HCT116 (cell line): Measurements from ENCODE around the gene PNO1. TPM values are rescaled to one million over a fixed set of nuclear protein-coding genes. Genes with fewer than 3 reads are reported as not detected.

Experiments used
- ATAC-seq: fragments of 200-7000 bp; cut with Tn5 transposase; 2 replicates; pipeline ENCODE4 v1.9.1; 2020; ENCODE audit warnings: mild to moderate bottlenecking, moderate library complexity
- BruUV-seq: library from RNA; stranded (reverse); fragments of 400-500 nt; replicated peaks from 2 replicates; lab custom pipeline; 2021; lab: Mats Ljungman, UMichigan
- CTCF ChIA-PET: fragments of 300-600 bp; sonication (Branson Sonifier 250); formaldehyde crosslinking; loops from one replicate; lab custom pipeline; 2021; ENCODE audit warnings: antibody characterized with exemption; lab: Charles Lee
- POLR2A ChIA-PET: fragments of 300-600, 350-600 bp; sonication (Branson Sonifier 250); formaldehyde crosslinking; loops from one replicate; lab custom pipeline; 2021; ENCODE audit warnings: antibody characterized with exemption; lab: Charles Lee
- RAD21 ChIA-PET, 2 experiments: fragments of 300-600 bp; sonication (Branson Sonifier 250); formaldehyde crosslinking; loops; one replicate each; lab custom pipeline; 2023; ENCODE audit warnings: low total read pairs in 2 of 2; ENCODE audit not compliant: uncharacterized antibody in 2 of 2, unreplicated experiment in 2 of 2, low non-redundant PET in 1 of 2; lab: Charles Lee
- DNase-seq: peaks from one replicate; pipeline ENCODE4 v3.0.0-alpha.2; 2010; ENCODE audit warnings: low read depth, low spot score
- H2AFZ ChIP-seq: fragments of 200-600 bp; shearing (Covaris generic), sonication (generic); 2 replicates; pipeline ENCODE4 v1.6.1; 2017; ENCODE audit warnings: low read depth, mixed run types, mixed read lengths, antibody characterized with exemption, low read length; ENCODE audit not compliant: poor library complexity, severe bottlenecking
- H3K27ac ChIP-seq: 2 replicates; pipeline ENCODE4 v1.5.1; 2012; ENCODE audit warnings: low read depth, low read length
- H3K27me3 ChIP-seq: fragments of 200-600 bp; sonication (generic); 2 replicates; pipeline ENCODE4 v1.6.1; 2016; ENCODE audit warnings: mixed run types, low read length, mixed read lengths; ENCODE audit not compliant: insufficient read depth
- H3K36me3 ChIP-seq, 2 experiments: fragments of 200-500 bp in 1 of 2; fragments of 200-600 bp in 1 of 2; sonication (Bioruptor generic) in 1 of 2; sonication (generic) in 1 of 2; 2 replicates each; pipeline versions ENCODE4 v1.5.1 to v1.6.1; 2014 to 2016; ENCODE audit warnings: low read length in 2 of 2, inconsistent platforms in 1 of 2, mixed read lengths in 1 of 2, mixed run types in 1 of 2; ENCODE audit not compliant: insufficient read depth in 2 of 2, control insufficient read depth in 1 of 2
- H3K4me1 ChIP-seq, 2 experiments: fragments of 200-600 bp in 1 of 2; sonication (generic) in 1 of 2; 2 replicates each; pipeline versions ENCODE4 v1.5.1 to v1.6.1; 2012 to 2017; ENCODE audit warnings: low read length in 2 of 2, inconsistent platforms in 1 of 2, mild to moderate bottlenecking in 1 of 2, mixed read lengths in 1 of 2, mixed run types in 1 of 2, moderate library complexity in 1 of 2; ENCODE audit not compliant: insufficient read depth in 2 of 2, control insufficient read depth in 1 of 2
- H3K4me2 ChIP-seq: fragments of 200-600 bp; sonication (generic); 2 replicates; pipeline ENCODE4 v1.6.1; 2017; ENCODE audit warnings: mixed run types, low read length, mixed read lengths
- H3K4me3 ChIP-seq, 2 experiments: fragments of 200-600 bp in 1 of 2; sonication (generic) in 1 of 2; replicated peaks in 1 of 2; 2 replicates each; pipeline ENCODE4 v1.5.1; 2011 to 2016; ENCODE audit warnings: low read length in 2 of 2, control low read depth in 1 of 2, low read depth in 1 of 2, mild to moderate bottlenecking in 1 of 2, mixed read lengths in 1 of 2, mixed run types in 1 of 2
- H3K79me2 ChIP-seq: fragments of 200-600 bp; sonication (generic); 2 replicates; pipeline ENCODE4 v1.6.1; 2017; ENCODE audit warnings: mild to moderate bottlenecking, mixed run types, low read length, moderate library complexity, mixed read lengths; ENCODE audit not compliant: insufficient read depth
- H3K9ac ChIP-seq: fragments of 200-600 bp; sonication (generic); 2 replicates; pipeline ENCODE4 v1.6.1; 2016; ENCODE audit warnings: low read length, mixed read lengths
- H3K9me2 ChIP-seq: fragments of 200-600 bp; sonication (generic), shearing (Covaris generic); 2 replicates; pipeline ENCODE4 v1.6.1; 2017; ENCODE audit warnings: mixed run types, mild to moderate bottlenecking, moderate library complexity; ENCODE audit not compliant: insufficient read depth
- H3K9me3 ChIP-seq, 2 experiments: fragments of 200-500 bp in 1 of 2; fragments of 200-600 bp in 1 of 2; sonication (Bioruptor generic) in 1 of 2; sonication (generic) in 1 of 2; 2 replicates each; pipeline ENCODE4 v1.6.1; 2014 to 2017; ENCODE audit warnings: low read length in 2 of 2, mixed read lengths in 2 of 2, inconsistent platforms in 1 of 2, low read depth in 1 of 2, mild to moderate bottlenecking in 1 of 2, mixed run types in 1 of 2, moderate library complexity in 1 of 2; ENCODE audit not compliant: control insufficient read depth in 1 of 2, insufficient read depth in 1 of 2
- H4K20me1 ChIP-seq: fragments of 200-600 bp; sonication (generic), shearing (Covaris generic); 2 replicates; pipeline ENCODE4 v1.6.1; 2017; ENCODE audit warnings: mixed run types, mild to moderate bottlenecking, moderate library complexity; ENCODE audit not compliant: insufficient read depth
- EGR1 ChIP-seq: IDR thresholded peaks from 2 replicates; pipeline ENCODE4 v1.6.1; 2012; ENCODE audit warnings: low read depth
- ELF1 ChIP-seq: IDR thresholded peaks from 2 replicates; pipeline ENCODE4 v1.6.1; 2012; ENCODE audit warnings: low read depth, borderline replicate concordance
- REST ChIP-seq: IDR thresholded peaks from 2 replicates; pipeline ENCODE4 v1.6.1; 2012; ENCODE audit warnings: low read depth
- SIN3A ChIP-seq: IDR thresholded peaks from 2 replicates; pipeline ENCODE4 v1.6.1; 2012; ENCODE audit warnings: low read depth
- TCF7L2 ChIP-seq: IDR thresholded peaks from 2 replicates; pipeline ENCODE4 v1.7.0; 2011; ENCODE audit warnings: borderline replicate concordance, inconsistent platforms; ENCODE audit not compliant: insufficient read depth, insufficient read length; ENCODE audit errors: extremely low read depth
- YY1 ChIP-seq: IDR thresholded peaks from 2 replicates; pipeline ENCODE4 v1.6.1; 2011; ENCODE audit warnings: low read length, low read depth, moderate library complexity, mild to moderate bottlenecking; ENCODE audit not compliant: insufficient replicate concordance; ENCODE audit errors: extremely low read depth
- ZFX ChIP-seq: fragments of 450-650 bp; IDR thresholded peaks from 2 replicates; pipeline ENCODE4 v1.6.1; 2017
- ZNF274 ChIP-seq: fragments of 200-500 bp; sonication (Bioruptor generic); IDR thresholded peaks from 2 replicates; pipeline ENCODE4 v1.6.1; 2014; ENCODE audit warnings: mild to moderate bottlenecking, low read depth, low read length, inconsistent platforms
- intact Hi-C: fragments of 100-400 bp; cut with micrococcal nuclease; formaldehyde crosslinking; loops from 2 replicates; pipeline ENCODE4 v1.10.0; 2022
- total RNA-seq: library from RNA; stranded (reverse); gene quantifications from one replicate; pipeline ENCODE4 v1.2.1, GENCODE V29; 2021; ENCODE audit not compliant: unreplicated experiment
- TF ChIP-seq, protein P1 (sequence below): IDR thresholded peaks from 2 replicates; pipeline ENCODE4 v1.6.1; 2011; ENCODE audit warnings: mild to moderate bottlenecking, low read length, moderate library complexity; ENCODE audit not compliant: insufficient replicate concordance; ENCODE audit errors: extremely low read depth
- TF ChIP-seq, protein P2 (sequence below): IDR thresholded peaks from 2 replicates; pipeline ENCODE4 v1.6.1; 2012
- TF ChIP-seq, protein P3 (sequence below), 3 experiments: fragments of 200-600 bp in 1 of 3; sonication (generic) in 1 of 3; IDR thresholded peaks in 2 of 3; conservative IDR thresholded peaks in 1 of 3; 2 replicates each; pipeline ENCODE4 v1.5.1; 2012 to 2017; ENCODE audit warnings: low read depth in 2 of 3, low read length in 2 of 3, antibody characterized with exemption in 1 of 3, borderline replicate concordance in 1 of 3, control low read depth in 1 of 3, mild to moderate bottlenecking in 1 of 3, mixed read lengths in 1 of 3, mixed run types in 1 of 3, moderate library complexity in 1 of 3; ENCODE audit not compliant: insufficient read depth in 1 of 3

PNO1 gene
- total RNA-seq, 1 experiment from 2014 or later, result 23.3 TPM

DNA sequence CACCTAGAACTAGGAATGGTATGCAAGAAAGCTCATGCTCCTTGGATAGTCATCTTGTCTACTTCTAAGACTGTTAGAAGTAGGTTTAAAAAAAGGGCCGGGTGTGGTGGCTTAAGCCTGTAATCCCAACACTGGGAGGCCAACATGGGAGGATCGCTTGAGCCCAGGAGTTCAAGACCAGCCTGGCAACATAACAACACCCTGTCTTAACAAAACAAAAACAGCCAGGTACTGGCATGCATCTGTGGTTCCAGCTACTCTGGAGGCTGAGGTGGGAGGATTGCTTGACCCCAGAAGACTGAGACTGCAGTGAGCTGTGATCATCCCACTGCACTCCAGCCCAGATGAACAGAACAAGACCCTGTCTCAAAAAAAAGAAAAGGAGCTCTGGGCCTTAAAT lies 19.9 kb downstream of the PNO1 start:
- H3K27ac ChIP-seq, result no peak overlapping the region
- H3K4me1 ChIP-seq, result no peaks in the 10 kb centered on the region
- no peaks in the 10 kb centered on the region for H3K9me3 ChIP-seq
- H3K4me2 ChIP-seq, result no peak overlapping the region
- DNase-seq, result no peak
- BruUV-seq, result no TSS peak
- CTCF ChIA-PET, result interaction anchor here (1.5 kb wide), 1 partner anchor 9 kb away, joined by 5 read pairs; no protein-coding TSS in a partner anchor
- no peaks in the 10 kb centered on the region for H3K9me2 ChIP-seq
- H3K4me3 ChIP-seq, result no peak overlapping the region
- no peak for ATAC-seq
- TF ChIP-seq ZFX, result no peak
- no peak for TF ChIP-seq ELF1
- TF ChIP-seq, protein P1, sequence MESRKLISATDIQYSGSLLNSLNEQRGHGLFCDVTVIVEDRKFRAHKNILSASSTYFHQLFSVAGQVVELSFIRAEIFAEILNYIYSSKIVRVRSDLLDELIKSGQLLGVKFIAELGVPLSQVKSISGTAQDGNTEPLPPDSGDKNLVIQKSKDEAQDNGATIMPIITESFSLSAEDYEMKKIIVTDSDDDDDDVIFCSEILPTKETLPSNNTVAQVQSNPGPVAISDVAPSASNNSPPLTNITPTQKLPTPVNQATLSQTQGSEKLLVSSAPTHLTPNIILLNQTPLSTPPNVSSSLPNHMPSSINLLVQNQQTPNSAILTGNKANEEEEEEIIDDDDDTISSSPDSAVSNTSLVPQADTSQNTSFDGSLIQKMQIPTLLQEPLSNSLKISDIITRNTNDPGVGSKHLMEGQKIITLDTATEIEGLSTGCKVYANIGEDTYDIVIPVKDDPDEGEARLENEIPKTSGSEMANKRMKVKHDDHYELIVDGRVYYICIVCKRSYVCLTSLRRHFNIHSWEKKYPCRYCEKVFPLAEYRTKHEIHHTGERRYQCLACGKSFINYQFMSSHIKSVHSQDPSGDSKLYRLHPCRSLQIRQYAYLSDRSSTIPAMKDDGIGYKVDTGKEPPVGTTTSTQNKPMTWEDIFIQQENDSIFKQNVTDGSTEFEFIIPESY, result no peak
- TF ChIP-seq SIN3A, result no peak
- TF ChIP-seq EGR1, result no peak
- intact Hi-C loops, result no loop called here
- peaks cover 20% of the 10 kb centered on the region for H3K79me2 ChIP-seq
- H3K27me3 ChIP-seq, result no peaks in the 10 kb centered on the region
- POLR2A ChIA-PET, result no interaction called here
- H2AFZ ChIP-seq, result no peak overlapping the region
- H3K9ac ChIP-seq, result no peak overlapping the region
- RAD21 ChIA-PET, result no interaction called here
- peaks cover 3% of the 10 kb centered on the region; the same call in 1 of the 2 replicates for H4K20me1 ChIP-seq
- H3K36me3 ChIP-seq, result peaks cover 15 to 27% of the 10 kb centered on the region in 2 experiments; a peak in 3 of 4 replicates

- Histone ChIP-seq H3K4me3 (no peak overlapping the region), H3K27ac (no peak overlapping the region), H4K20me1 (no peaks in the 10 kb centered on the region; the same call in 1 of the 2 replicates), H3K79me2 (peaks cover 13% of the 10 kb centered on the region; the same call in 1 of the 2 replicates), H3K9ac (no peak overlapping the region), H3K9me2 (no peaks in the 10 kb centered on the region), H3K4me1 (no peaks in the 10 kb centered on the region), H3K9me3 (no peaks in the 10 kb centered on the region), H3K27me3 (no peaks in the 10 kb centered on the region), H3K36me3 (peaks cover 9 to 24% of the 10 kb centered on the region in 2 experiments; a peak in 3 of 4 replicates), H2AFZ (no peak overlapping the region), H3K4me2 (no peak overlapping the region)
- ChIA-PET CTCF (interaction anchor here (0.7 to 1.5 kb wide), 3 partner anchors 8 to 18 kb away, joined by 3 to 5 read pairs (median 3); no protein-coding TSS in a partner anchor), POLR2A (interaction anchor here (0.6 kb wide), 1 partner anchor 10 kb away, joined by 6 read pairs; no protein-coding TSS in a partner anchor), RAD21 (no interaction called here)
- DNase-seq (no peak), ATAC-seq (no peak)
- intact Hi-C loops, result no loop called here
- BruUV-seq, result no TSS peak
- TF ChIP-seq YY1, result no peak
- TF ChIP-seq, protein P2, sequence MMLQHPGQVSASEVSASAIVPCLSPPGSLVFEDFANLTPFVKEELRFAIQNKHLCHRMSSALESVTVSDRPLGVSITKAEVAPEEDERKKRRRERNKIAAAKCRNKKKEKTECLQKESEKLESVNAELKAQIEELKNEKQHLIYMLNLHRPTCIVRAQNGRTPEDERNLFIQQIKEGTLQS, result no peak
- no peak for TF ChIP-seq REST
- TF ChIP-seq TCF7L2, result no peak
- no peak for TF ChIP-seq ZNF274
- TF ChIP-seq EGR1, result no peak
- TF ChIP-seq, protein P3, sequence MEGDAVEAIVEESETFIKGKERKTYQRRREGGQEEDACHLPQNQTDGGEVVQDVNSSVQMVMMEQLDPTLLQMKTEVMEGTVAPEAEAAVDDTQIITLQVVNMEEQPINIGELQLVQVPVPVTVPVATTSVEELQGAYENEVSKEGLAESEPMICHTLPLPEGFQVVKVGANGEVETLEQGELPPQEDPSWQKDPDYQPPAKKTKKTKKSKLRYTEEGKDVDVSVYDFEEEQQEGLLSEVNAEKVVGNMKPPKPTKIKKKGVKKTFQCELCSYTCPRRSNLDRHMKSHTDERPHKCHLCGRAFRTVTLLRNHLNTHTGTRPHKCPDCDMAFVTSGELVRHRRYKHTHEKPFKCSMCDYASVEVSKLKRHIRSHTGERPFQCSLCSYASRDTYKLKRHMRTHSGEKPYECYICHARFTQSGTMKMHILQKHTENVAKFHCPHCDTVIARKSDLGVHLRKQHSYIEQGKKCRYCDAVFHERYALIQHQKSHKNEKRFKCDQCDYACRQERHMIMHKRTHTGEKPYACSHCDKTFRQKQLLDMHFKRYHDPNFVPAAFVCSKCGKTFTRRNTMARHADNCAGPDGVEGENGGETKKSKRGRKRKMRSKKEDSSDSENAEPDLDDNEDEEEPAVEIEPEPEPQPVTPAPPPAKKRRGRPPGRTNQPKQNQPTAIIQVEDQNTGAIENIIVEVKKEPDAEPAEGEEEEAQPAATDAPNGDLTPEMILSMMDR (IDR thresholded peaks at IDR 0.05 in 2 of 3, conservative IDR thresholded peaks at IDR 0.05 in 1 of 3; ENCODE audit: borderline replicate concordance in 1 of 3, insufficient read depth in 1 of 3, low read depth in 2 of 3, low read length in 2 of 3), result no peak
Observed at GRCh38 chr2:68178432-68178831, 20.7 kb downstream of the PNO1 start.
